Thoracic aorta (tissue), 2 donors: ENCODE results near the gene RAC3. TPM values are rescaled to one million over a fixed set of nuclear protein-coding genes. Genes with fewer than 3 reads are reported as not detected.

ENCODE experiments used
- ATAC-seq: fragments of 150-250 bp; one replicate; pipeline ENCODE4 v1.8.0; 2017; ENCODE audit warnings: low read depth; ENCODE audit not compliant: insufficient number of reproducible peaks, low FRiP score
- DNase-seq: peaks from one replicate; pipeline ENCODE4 v3.0.0-alpha.2; 2020; ENCODE audit warnings: low spot score
- H3K27ac ChIP-seq, 2 donors: fragments of 200-600 bp; sonication (generic); 1 replicate in 1 of 2; 2 replicates in 1 of 2; pipeline ENCODE4 v1.5.1; 2016; ENCODE audit warnings: mild to moderate bottlenecking in 2 of 2, moderate library complexity in 2 of 2
- H3K27me3 ChIP-seq: fragments of 200-600 bp; sonication (generic); replicated peaks from 2 replicates; pipeline ENCODE4 v1.6.0; 2016; ENCODE audit warnings: mild to moderate bottlenecking; ENCODE audit not compliant: insufficient read depth
- H3K36me3 ChIP-seq: fragments of 200-600 bp; sonication (generic); one replicate; pipeline ENCODE4 v1.5.1; 2016
- H3K4me1 ChIP-seq, 2 donors: fragments of 200-600 bp; sonication (generic); 1 replicate in 1 of 2; 2 replicates in 1 of 2; pipeline versions ENCODE4 v1.5.1 to v1.6.0; 2016; ENCODE audit warnings: low read depth in 2 of 2, mild to moderate bottlenecking in 1 of 2; ENCODE audit not compliant: control insufficient read depth in 1 of 2
- H3K4me3 ChIP-seq: fragments of 200-600 bp; sonication (generic); 2 replicates; pipeline ENCODE4 v1.5.1; 2016; ENCODE audit warnings: mild to moderate bottlenecking
- H3K9me3 ChIP-seq: fragments of 200-600 bp; sonication (generic); 2 replicates; pipeline ENCODE4 v1.5.1; 2016
- CTCF ChIP-seq: fragments of 200-600 bp; sonication (generic); IDR thresholded peaks from one replicate; pipeline ENCODE4 v1.5.1; 2019; ENCODE audit warnings: antibody characterized with exemption
- total RNA-seq, 2 donors: library from RNA; depleted of rRNA; stranded (reverse); fragments of >200 nt; gene quantifications; one replicate each; pipeline versions ENCODE4 v1.1.0 to v1.2.3, GENCODE V29; 2016

The RAC3 gene
- total RNA-seq, 2 donors from 2014 or later, result 1.8 TPM; not detected in 1

DNA sequence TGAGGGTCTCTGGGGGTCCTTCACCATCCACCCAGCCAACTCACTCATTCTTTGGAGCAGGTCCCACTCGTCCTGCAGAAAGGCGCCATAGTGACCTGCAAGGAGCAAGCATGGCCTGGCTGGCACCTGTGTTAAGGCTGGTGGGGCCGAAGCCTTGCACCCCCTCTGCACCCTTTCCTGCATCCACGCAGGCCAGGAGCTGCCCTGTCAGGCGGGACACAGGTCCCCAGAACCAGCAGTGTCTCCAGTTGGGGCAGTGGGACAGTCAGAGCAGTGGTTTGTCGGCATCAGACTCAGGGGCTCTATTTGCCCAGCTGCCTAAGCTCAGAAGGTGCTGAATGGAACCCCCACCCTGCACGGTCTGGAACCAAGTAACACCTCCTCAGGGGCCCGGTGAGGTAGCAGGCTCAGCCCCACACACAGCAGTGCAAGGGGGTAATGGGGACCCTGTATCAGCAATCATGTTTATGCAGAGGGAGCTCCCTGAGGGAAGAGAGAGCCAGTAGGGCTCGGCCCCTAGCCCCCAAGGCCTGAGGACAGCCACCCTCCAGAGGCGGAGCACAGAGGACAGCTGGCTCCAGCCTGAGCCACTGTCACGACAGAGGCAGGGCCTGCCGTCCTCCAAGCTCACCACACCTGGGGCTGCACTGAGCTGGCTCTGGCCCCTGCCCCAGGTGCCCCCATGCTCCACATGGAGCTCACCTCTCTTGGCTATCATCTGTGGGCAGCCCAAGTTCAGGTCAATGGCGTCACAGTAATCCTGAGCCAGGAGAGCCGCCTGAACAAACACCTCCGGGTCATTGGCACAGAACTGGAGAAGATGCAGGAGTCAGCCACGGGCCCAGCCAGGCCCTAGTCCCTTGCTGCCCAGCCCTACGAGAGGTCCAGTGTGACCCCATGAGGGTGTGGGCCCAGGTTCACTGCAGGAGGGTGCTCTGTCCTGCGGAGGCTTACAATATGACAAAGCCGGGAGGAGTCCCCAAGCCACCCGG is 32.2 kb downstream of the RAC3 start:
- H3K9me3 ChIP-seq, result no peaks in the 10 kb centered on the region
- H3K4me3 ChIP-seq, result no peak overlapping the region
- peaks cover 15 to 20% of the 10 kb centered on the region in 2 donors for H3K4me1 ChIP-seq
- no peak for ATAC-seq
- DNase-seq, result no peak
- H3K27ac ChIP-seq, result no peak overlapping the region
- TF ChIP-seq CTCF, result no peak
- no peaks in the 10 kb centered on the region for H3K27me3 ChIP-seq
- peaks cover 20% of the 10 kb centered on the region for H3K36me3 ChIP-seq

DNA sequence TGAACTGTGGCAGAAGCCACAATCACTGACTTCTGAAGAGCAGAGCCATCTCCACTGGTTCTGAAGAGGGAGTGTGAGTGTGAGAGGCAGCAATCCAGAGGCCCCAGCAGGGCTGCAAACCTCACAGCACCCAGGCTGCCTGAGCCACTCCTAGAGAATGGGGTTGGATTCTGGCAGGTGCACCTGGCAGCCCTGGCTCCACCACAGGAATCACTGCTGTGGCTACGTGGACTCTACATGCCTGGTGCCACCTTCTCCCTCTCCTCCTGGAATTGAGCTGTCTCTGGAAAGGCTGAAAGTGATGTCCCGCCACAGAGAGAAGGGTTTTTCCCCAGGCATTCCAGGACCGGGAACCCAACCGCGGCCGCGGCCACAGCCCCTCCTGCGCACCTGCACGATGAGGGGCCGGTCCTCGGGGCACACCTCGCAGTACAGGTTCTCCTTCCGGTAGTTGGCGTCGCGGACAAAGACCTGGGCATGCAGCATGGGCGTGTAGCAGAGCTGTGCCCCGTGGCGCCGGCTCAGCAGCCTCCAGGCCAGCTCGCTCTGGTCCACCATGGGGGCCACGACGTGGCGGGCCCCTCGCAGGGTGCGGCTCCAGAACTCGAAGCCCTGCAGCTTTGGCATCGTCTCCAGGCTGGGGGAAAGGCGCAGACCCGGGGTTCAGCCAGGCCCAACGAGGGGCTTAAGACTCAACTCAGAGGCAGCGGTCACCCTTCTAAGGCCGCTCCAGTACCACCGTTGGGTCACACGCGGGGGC is 33.1 kb downstream of the RAC3 start:
- no peaks in the 10 kb centered on the region for H3K9me3 ChIP-seq
- H3K4me3 ChIP-seq, result peak overlapping the region; percentile 93
- no peaks in the 10 kb centered on the region for H3K27me3 ChIP-seq
- peaks cover 15 to 20% of the 10 kb centered on the region in 2 donors for H3K4me1 ChIP-seq
- peaks cover 20% of the 10 kb centered on the region for H3K36me3 ChIP-seq
- TF ChIP-seq CTCF, result no peak
- ATAC-seq (no peak), DNase-seq (no peak)
- peak overlapping the region; percentile 69 to 80 for H3K27ac ChIP-seq

- no peak for ATAC-seq
- peak overlapping the region; percentile 69 to 80 for H3K27ac ChIP-seq
Observed at GRCh38 chr17:82065193-82065637, 33.7 kb downstream of the RAC3 start.

DNA sequence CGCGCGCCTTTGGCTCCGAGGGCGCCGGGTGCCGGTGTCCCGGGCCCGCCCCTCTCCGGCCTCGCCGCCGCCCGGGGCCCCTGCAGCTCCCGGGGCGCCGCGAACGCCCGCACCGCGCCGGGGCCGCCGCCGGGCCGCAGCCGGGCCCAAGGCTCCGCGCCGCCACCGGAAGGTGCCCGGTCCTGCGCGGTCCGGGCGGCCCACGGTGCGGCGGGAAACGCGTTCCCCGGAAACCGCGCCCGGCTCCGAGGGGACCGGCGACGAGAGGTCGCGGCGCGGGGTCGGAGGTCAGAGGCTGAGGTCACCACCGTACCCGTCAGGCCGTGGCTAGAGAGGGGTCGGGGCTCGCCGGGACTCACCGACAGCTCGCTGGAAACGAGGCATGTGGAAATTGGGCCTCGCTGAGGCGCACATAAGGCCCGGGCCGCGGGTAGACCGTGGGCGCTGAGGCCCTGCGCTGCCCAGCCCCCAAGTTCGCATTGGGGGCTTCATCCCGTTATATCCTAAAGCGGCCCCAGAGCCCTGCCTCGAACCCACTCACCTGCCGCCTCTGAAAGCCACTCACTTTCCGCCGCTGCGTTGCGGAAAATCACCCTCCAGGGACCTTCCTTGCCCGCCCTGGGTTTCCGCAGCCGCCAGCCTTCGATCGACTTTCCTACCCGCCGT is 34.3 kb downstream of the RAC3 start, which contains the start of gene DUS1L:
Gene DUS1L, minus strand, starts transcription at position 167 of the 666 bp plus-strand sequence. CDS start 745 bp downstream, outside the sequence.
- Histone ChIP-seq H3K4me3 (peak within 1 kb of the TSS; percentile 93), H3K27ac (peak within 1 kb of the TSS; percentile 76 to 80), H3K27me3 (no peaks in the 10 kb centered on the region), H3K4me1 (peaks cover 15 to 20% of the 10 kb centered on the region in 2 donors), H3K36me3 (peaks cover 12% of the 10 kb centered on the region), H3K9me3 (no peaks in the 10 kb centered on the region)
- no peak for DNase-seq
- peak; percentile 27 for ATAC-seq
- no peak for TF ChIP-seq CTCF

More at GRCh38 chr17:82065193-82065637, 33.7 kb downstream of the RAC3 start:
- H3K4me1 ChIP-seq, result peaks cover 15 to 20% of the 10 kb centered on the region in 2 donors
- no peaks in the 10 kb centered on the region for H3K9me3 ChIP-seq
- H3K4me3 ChIP-seq, result peak overlapping the region; percentile 93
- H3K27me3 ChIP-seq, result no peaks in the 10 kb centered on the region
- no peak for DNase-seq
- H3K36me3 ChIP-seq, result peaks cover 17% of the 10 kb centered on the region
- TF ChIP-seq CTCF, result no peak
